H9 (cell line): ENCODE measurements around the gene RIMBP2. TPM values are rescaled to one million over a fixed set of nuclear protein-coding genes. Genes with fewer than 3 reads are reported as not detected.

ENCODE experiments used
- DNase-seq: peaks from one replicate; pipeline ENCODE4 v3.0.0-alpha.2; 2017
- H2AFZ ChIP-seq: one replicate; pipeline ENCODE4 v1.6.1; 2013; ENCODE audit warnings: mild to moderate bottlenecking, low read length, control low read depth, moderate library complexity
- H2AK5ac ChIP-seq: 2 replicates; pipeline ENCODE4 v1.6.1; 2013; ENCODE audit warnings: low read length, control low read depth, mixed read lengths; ENCODE audit not compliant: insufficient read length
- H2BK120ac ChIP-seq: one replicate; pipeline ENCODE4 v1.6.1; 2013; ENCODE audit warnings: low read depth, mild to moderate bottlenecking, low read length, control low read depth, inconsistent platforms; ENCODE audit not compliant: poor library complexity, severe bottlenecking
- H2BK12ac ChIP-seq: 2 replicates; pipeline ENCODE4 v1.6.1; 2013; ENCODE audit warnings: low read length, control low read depth, mixed read lengths, low read depth; ENCODE audit not compliant: insufficient read length
- H2BK15ac ChIP-seq: 2 replicates; pipeline ENCODE4 v1.6.1; 2013; ENCODE audit warnings: low read depth, low read length, control low read depth
- H2BK20ac ChIP-seq: one replicate; pipeline ENCODE4 v1.6.1; 2013; ENCODE audit warnings: low read depth, mild to moderate bottlenecking, low read length, control low read depth, inconsistent platforms; ENCODE audit not compliant: poor library complexity, severe bottlenecking
- H2BK5ac ChIP-seq: 2 replicates; pipeline ENCODE4 v1.6.1; 2013; ENCODE audit warnings: low read length, control low read depth, mixed read lengths; ENCODE audit not compliant: insufficient read length
- H3K14ac ChIP-seq: 2 replicates; pipeline ENCODE4 v1.6.1; 2013; ENCODE audit warnings: low read length, control low read depth; ENCODE audit not compliant: insufficient read depth
- H3K18ac ChIP-seq: 2 replicates; pipeline ENCODE4 v1.6.1; 2013; ENCODE audit warnings: low read depth, mild to moderate bottlenecking, mixed read lengths, low read length, control low read depth; ENCODE audit not compliant: insufficient read length
- H3K23ac ChIP-seq: 2 replicates; pipeline ENCODE4 v1.6.1; 2013; ENCODE audit warnings: low read length, control low read depth, mixed read lengths, low read depth; ENCODE audit not compliant: insufficient read length
- H3K23me2 ChIP-seq: 2 replicates; pipeline ENCODE4 v1.6.1; 2013; ENCODE audit warnings: low read depth, mild to moderate bottlenecking, mixed read lengths, low read length, control low read depth; ENCODE audit not compliant: insufficient read length, poor library complexity, severe bottlenecking
- H3K27ac ChIP-seq: 2 replicates; pipeline ENCODE4 v1.5.1; 2013; ENCODE audit warnings: low read length, control low read depth, mixed read lengths, low read depth; ENCODE audit not compliant: insufficient read length
- H3K27me3 ChIP-seq: 2 replicates; pipeline ENCODE4 v1.6.1; 2013; ENCODE audit warnings: low read length, control low read depth, inconsistent platforms; ENCODE audit not compliant: insufficient read depth
- H3K4ac ChIP-seq: 2 replicates; pipeline ENCODE4 v1.6.1; 2013; ENCODE audit warnings: low read depth, mild to moderate bottlenecking, control low read depth, inconsistent platforms, low read length, moderate library complexity
- H3K4me1 ChIP-seq: 2 replicates; pipeline ENCODE4 v1.6.1; 2013; ENCODE audit warnings: low read length, control low read depth, inconsistent platforms; ENCODE audit not compliant: insufficient read depth
- H3K4me2 ChIP-seq: 2 replicates; pipeline ENCODE4 v1.6.1; 2013; ENCODE audit warnings: low read length, control low read depth, mixed read lengths; ENCODE audit not compliant: insufficient read length, insufficient read depth
- H3K56ac ChIP-seq: 2 replicates; pipeline ENCODE4 v1.6.1; 2013; ENCODE audit warnings: low read depth, mild to moderate bottlenecking, mixed read lengths, low read length, control low read depth; ENCODE audit not compliant: insufficient read length
- H3K79me1 ChIP-seq: 2 replicates; pipeline ENCODE4 v1.6.1; 2013; ENCODE audit warnings: low read depth, mild to moderate bottlenecking, moderate library complexity, low read length, control low read depth, inconsistent platforms; ENCODE audit not compliant: insufficient read depth, poor library complexity, severe bottlenecking
- H3K79me2 ChIP-seq: 2 replicates; pipeline ENCODE4 v1.6.1; 2013; ENCODE audit warnings: low read length, control low read depth, inconsistent platforms; ENCODE audit not compliant: insufficient read depth
- H3K9ac ChIP-seq: 2 replicates; pipeline ENCODE4 v1.6.1; 2013; ENCODE audit warnings: low read length, control low read depth, mixed read lengths; ENCODE audit not compliant: insufficient read length; ENCODE audit errors: extremely low read depth
- H3K9me3 ChIP-seq: one replicate; pipeline ENCODE4 v1.6.1; 2013; ENCODE audit warnings: low read depth, low read length, inconsistent platforms; ENCODE audit not compliant: control insufficient read depth
- H3T11ph ChIP-seq: one replicate; pipeline ENCODE4 v1.6.1; 2013; ENCODE audit warnings: mild to moderate bottlenecking, low read length, control low read depth, inconsistent platforms
- H4K20me1 ChIP-seq: one replicate; pipeline ENCODE4 v1.6.1; 2013; ENCODE audit not compliant: control insufficient read depth, insufficient read length, insufficient read depth
- H4K5ac ChIP-seq: 2 replicates; pipeline ENCODE4 v1.6.1; 2013; ENCODE audit warnings: low read depth, mild to moderate bottlenecking, mixed read lengths, low read length, control low read depth; ENCODE audit not compliant: insufficient read length
- H4K8ac ChIP-seq: replicated peaks from 2 replicates; pipeline ENCODE4 v1.6.1; 2013; ENCODE audit warnings: low read length, control low read depth, mixed read lengths, low read depth; ENCODE audit not compliant: insufficient read length
- H4K91ac ChIP-seq: 2 replicates; pipeline ENCODE4 v1.6.1; 2013; ENCODE audit warnings: low read depth, mild to moderate bottlenecking, moderate library complexity, mixed read lengths, low read length, control low read depth; ENCODE audit not compliant: insufficient read length
- H3K27ac Mint-ChIP-seq, 3 experiments: 2 replicates in 2 of 3; 3 replicates in 1 of 3; pipeline ENCODE4 v1.8.0; 2020 to 2021; ENCODE audit warnings: mixed read lengths in 3 of 3, mild to moderate bottlenecking in 1 of 3, moderate library complexity in 1 of 3
- H3K27me3 Mint-ChIP-seq: 2 replicates; pipeline ENCODE4 v1.8.0; 2021; ENCODE audit warnings: low read depth, mild to moderate bottlenecking, moderate library complexity, mixed read lengths
- H3K36me3 Mint-ChIP-seq, 3 experiments: 2 replicates in 2 of 3; 3 replicates in 1 of 3; pipeline ENCODE4 v1.8.0; 2020 to 2021; ENCODE audit warnings: low read depth in 3 of 3, mixed read lengths in 3 of 3; ENCODE audit not compliant: insufficient read depth in 1 of 3
- H3K4me1 Mint-ChIP-seq, 2 experiments: 2 replicates each; pipeline ENCODE4 v1.8.0; 2020; ENCODE audit warnings: mixed read lengths in 2 of 2
- H3K4me3 Mint-ChIP-seq, 2 experiments: 2 replicates in 1 of 2; 3 replicates in 1 of 2; pipeline ENCODE4 v1.8.0; 2020 to 2021; ENCODE audit warnings: mild to moderate bottlenecking in 2 of 2, mixed read lengths in 2 of 2, moderate library complexity in 1 of 2
- H3K9me3 Mint-ChIP-seq, 2 experiments: 2 replicates in 1 of 2; 3 replicates in 1 of 2; pipeline ENCODE4 v1.8.0; 2020; ENCODE audit warnings: mild to moderate bottlenecking in 2 of 2, mixed read lengths in 2 of 2, moderate library complexity in 1 of 2
- WGBS: extraction: QIAGEN DNeasy Blood & Tissue Kit; methylation state at CpG from one replicate; pipeline ENCODE4 v1.1.7; 2013; ENCODE audit warnings: missing lambda C conversion rate, low lambda C conversion rate, mixed read lengths; ENCODE audit not compliant: insufficient read length; ENCODE audit errors: extremely low coverage; 5-methylcytosine and 5-hydroxymethylcytosine counted together
- total RNA-seq: library from RNA; stranded (reverse); gene quantifications from 2 replicates; pipeline ENCODE4 v1.2.1, GENCODE V29; 2021
- TF ChIP-seq, protein P1 (sequence below): fragments of 200-600 bp; sonication (generic); conservative IDR thresholded peaks from 3 replicates; pipeline ENCODE4 v1.8.0; 2021; ENCODE audit warnings: antibody characterized with exemption, mild to moderate bottlenecking

The RIMBP2 gene
- total RNA-seq, 1 experiment from 2014 or later = 0.70 TPM

GRCh38 chr12:130658145-130658911, 57.8 kb downstream of the RIMBP2 start:
- H3K4me3 Mint-ChIP-seq = no peak overlapping the region
- H3K23me2 ChIP-seq = no peaks in the 10 kb centered on the region
- no peak overlapping the region for H2BK120ac ChIP-seq
- H3K4me1 ChIP-seq = no peaks in the 10 kb centered on the region
- H3K4ac ChIP-seq = no peak overlapping the region
- H4K8ac ChIP-seq = no peak overlapping the region
- TF ChIP-seq, protein P1, sequence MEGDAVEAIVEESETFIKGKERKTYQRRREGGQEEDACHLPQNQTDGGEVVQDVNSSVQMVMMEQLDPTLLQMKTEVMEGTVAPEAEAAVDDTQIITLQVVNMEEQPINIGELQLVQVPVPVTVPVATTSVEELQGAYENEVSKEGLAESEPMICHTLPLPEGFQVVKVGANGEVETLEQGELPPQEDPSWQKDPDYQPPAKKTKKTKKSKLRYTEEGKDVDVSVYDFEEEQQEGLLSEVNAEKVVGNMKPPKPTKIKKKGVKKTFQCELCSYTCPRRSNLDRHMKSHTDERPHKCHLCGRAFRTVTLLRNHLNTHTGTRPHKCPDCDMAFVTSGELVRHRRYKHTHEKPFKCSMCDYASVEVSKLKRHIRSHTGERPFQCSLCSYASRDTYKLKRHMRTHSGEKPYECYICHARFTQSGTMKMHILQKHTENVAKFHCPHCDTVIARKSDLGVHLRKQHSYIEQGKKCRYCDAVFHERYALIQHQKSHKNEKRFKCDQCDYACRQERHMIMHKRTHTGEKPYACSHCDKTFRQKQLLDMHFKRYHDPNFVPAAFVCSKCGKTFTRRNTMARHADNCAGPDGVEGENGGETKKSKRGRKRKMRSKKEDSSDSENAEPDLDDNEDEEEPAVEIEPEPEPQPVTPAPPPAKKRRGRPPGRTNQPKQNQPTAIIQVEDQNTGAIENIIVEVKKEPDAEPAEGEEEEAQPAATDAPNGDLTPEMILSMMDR = no peak
- no peak overlapping the region for H3T11ph ChIP-seq
- H4K5ac ChIP-seq = no peak overlapping the region
- no peaks in the 10 kb centered on the region for H3K9me3 ChIP-seq
- DNase-seq = no peak
- no CpG with 5 or more reads among the region's 26 CpGs for WGBS
- no peak overlapping the region for H3K27ac ChIP-seq
- H2AFZ ChIP-seq = no peak overlapping the region
- H3K23ac ChIP-seq = no peak overlapping the region
- H3K14ac ChIP-seq = no peak overlapping the region
- H3K4me2 ChIP-seq = no peak overlapping the region
- peaks cover 6% of the 10 kb centered on the region in 2 experiments; a peak in 4 of 5 replicates for H3K9me3 Mint-ChIP-seq
- H3K36me3 Mint-ChIP-seq = peaks cover 0 to 5% (median 2%) of the 10 kb centered on the region in 3 experiments; a peak in 2 of 7 replicates
- no peak overlapping the region for H2AK5ac ChIP-seq
- H3K79me2 ChIP-seq = no peaks in the 10 kb centered on the region
- H3K27me3 ChIP-seq = no peaks in the 10 kb centered on the region
- H3K56ac ChIP-seq = no peak overlapping the region
- no peaks in the 10 kb centered on the region for H4K20me1 ChIP-seq
- no peak overlapping the region for H3K18ac ChIP-seq
- no peak overlapping the region for H2BK5ac ChIP-seq
- no peaks in the 10 kb centered on the region for H3K79me1 ChIP-seq
- no peak overlapping the region for H2BK20ac ChIP-seq
- H3K9ac ChIP-seq = no peak overlapping the region
- peaks cover 6% of the 10 kb centered on the region for H3K27me3 Mint-ChIP-seq
- H4K91ac ChIP-seq = no peak overlapping the region
- peak overlapping the region in 1 of 3 experiments; percentile 7; a peak in 3 of 7 replicates for H3K27ac Mint-ChIP-seq
- H2BK12ac ChIP-seq = no peak overlapping the region
- H2BK15ac ChIP-seq = no peak overlapping the region
- peaks cover 7 to 10% of the 10 kb centered on the region in 2 experiments; a peak in 3 of 4 replicates for H3K4me1 Mint-ChIP-seq
